ENCODE data around the gene SLC39A13.

The SLC39A13 gene

GRCh38 chr11:47414685-47415070 lies 6.3 kb downstream of the SLC39A13 start:
- no peak for DNase-seq (ENCODE audit: low read depth in 2 of 2)
- no peak overlapping the region for H3K4me3 ChIP-seq (replicated peaks in 1 of 2; ENCODE audit: low read depth in 2 of 2, low read length in 2 of 2)
- TF ChIP-seq CTCF (IDR thresholded peaks at IDR 0.05; ENCODE audit: low read depth, low read length), result no peak

DNA sequence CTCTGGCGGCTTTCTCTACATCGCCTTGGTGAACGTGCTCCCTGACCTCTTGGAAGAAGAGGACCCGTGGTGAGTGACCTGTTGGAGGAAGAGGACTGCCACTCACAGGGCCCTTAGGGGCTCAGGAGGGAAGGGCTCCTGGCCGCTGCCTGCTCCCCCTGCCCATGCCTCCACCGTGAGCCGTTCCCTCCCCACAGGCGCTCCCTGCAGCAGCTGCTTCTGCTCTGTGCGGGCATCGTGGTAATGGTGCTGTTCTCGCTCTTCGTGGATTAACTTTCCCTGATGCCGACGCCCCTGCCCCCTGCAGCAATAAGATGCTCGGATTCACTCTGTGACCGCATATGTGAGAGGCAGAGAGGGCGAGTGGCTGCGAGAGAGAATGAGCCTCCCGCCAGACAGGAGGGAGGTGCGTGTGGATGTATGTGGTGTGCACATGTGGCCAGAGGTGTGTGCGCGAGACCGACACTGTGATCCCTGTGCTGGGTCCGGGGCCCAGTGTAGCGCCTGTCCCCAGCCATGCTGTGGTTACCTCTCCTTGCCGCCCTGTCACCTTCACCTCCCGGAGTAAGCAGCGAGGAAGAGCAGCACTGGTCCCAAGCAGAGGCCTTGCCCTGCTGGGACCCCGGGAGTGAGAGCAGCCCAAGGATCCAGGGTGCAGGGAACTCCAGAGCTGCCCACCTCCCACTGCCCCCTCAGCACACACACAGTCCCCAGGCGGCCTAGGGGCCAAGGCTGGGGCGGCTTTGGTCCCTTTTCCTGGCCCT lies 6.9 kb downstream of the SLC39A13 start:
- no peak overlapping the region for H3K4me3 ChIP-seq (replicated peaks in 1 of 2; ENCODE audit: low read depth in 2 of 2, low read length in 2 of 2)
- no peak for DNase-seq (ENCODE audit: low read depth in 2 of 2)
- no peak for TF ChIP-seq CTCF (IDR thresholded peaks at IDR 0.05; ENCODE audit: low read depth, low read length)

DNA sequence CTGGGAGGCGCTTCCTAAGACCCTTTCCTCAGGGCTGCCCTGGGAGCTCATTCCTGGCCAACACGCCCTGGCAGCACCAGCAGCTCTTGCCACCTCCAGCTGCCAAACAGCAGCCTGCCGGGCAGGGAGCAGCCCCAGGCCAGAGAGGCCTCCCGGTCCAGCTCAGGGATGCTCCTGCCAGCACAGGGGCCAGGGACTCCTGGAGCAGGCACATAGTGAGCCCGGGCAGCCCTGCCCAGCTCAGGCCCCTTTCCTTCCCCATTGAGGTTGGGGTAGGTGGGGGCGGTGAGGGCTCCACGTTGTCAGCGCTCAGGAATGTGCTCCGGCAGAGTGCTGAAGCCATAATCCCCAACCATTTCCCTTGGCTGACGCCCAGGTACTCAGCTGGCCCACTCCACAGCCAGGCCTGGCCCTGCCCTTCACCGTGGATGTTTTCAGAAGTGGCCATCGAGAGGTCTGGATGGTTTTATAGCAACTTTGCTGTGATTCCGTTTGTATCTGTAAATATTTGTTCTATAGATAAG lies 7.6 kb downstream of the SLC39A13 start:
- H3K4me3 ChIP-seq (replicated peaks in 1 of 2; ENCODE audit: low read depth in 2 of 2, low read length in 2 of 2), result no peak overlapping the region
- peak; percentile 95 to 96 for DNase-seq (ENCODE audit: low read depth in 2 of 2)

DNA sequence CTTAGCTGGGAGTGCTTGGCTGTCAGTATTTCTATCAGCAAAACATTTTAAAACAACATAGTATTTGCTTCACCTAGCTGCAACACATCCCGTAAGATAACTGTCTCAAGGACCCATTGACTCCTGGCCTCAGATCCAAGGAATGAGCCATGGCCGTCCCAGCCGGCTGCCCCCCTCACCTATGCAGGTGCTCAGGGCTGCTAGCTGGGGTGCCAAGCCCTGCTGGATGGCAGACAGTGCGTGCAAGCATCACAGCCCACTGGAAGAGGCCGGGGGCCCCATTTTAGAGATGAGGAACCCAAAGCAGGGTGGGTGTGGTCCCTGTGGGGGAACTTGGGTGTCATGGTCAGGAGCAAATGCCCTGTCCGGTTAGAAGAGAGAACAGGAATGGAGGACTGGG lies 9.3 kb downstream of the SLC39A13 start:
- no peak overlapping the region for H3K4me3 ChIP-seq (replicated peaks in 1 of 2; ENCODE audit: low read depth in 2 of 2, low read length in 2 of 2)
- no peak for TF ChIP-seq CTCF (IDR thresholded peaks at IDR 0.05; ENCODE audit: low read depth, low read length)
- DNase-seq (ENCODE audit: low read depth in 2 of 2), result no peak

More for the DNA sequence above, 7.6 kb downstream of the SLC39A13 start:
- no peak for TF ChIP-seq CTCF (IDR thresholded peaks at IDR 0.05; ENCODE audit: low read depth, low read length)

DNA sequence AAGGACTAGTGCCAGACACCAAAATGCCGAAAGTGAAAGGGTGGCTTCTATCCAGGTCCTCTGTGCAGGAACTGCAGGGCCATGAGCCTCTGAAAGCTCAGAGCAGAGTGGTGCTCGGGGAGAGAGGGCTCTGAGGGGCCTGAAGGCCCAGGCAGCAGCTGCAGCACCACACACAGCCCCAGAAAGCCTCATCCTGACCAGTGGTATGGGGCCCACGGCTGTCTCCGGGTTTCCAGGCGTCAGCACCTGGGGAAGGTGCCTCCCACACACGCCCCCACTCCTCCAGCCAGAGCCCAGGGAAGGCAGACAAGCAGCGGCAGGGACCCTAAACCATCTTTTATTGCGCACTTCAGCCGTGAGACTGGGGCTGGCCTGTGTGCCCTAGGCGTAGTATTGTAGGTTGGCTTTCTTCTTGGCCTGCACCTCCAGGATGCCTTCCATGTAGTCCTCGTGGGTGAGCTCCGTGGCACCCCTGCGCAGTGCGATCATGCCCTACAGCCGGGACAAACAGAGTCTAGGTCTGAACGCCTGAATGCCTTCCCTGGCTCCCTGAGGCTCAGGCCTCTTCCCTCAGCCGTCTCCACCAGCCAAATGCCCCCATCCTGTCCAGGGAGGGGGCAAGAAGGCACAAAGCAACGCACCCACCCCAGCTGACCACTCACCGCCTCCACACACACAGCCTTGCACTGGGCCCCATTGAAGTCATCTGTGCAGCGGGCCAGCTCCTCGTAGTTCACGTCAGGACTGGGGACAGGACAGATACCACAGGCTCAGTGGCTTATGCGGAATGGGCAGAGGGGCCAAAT lies 10.3 kb downstream of the SLC39A13 start:
- no peak overlapping the region for H3K4me3 ChIP-seq (replicated peaks in 1 of 2; ENCODE audit: low read depth in 2 of 2, low read length in 2 of 2)
- DNase-seq (ENCODE audit: low read depth in 2 of 2), result no peak
- TF ChIP-seq CTCF (IDR thresholded peaks at IDR 0.05; ENCODE audit: low read depth, low read length), result no peak

GRCh38 chr11:47425611-47426010 lies 17.2 kb downstream of the SLC39A13 start:
- H3K4me3 ChIP-seq (replicated peaks in 1 of 2; ENCODE audit: low read depth in 2 of 2, low read length in 2 of 2), result peak overlapping the region; percentile 92 to 94
- no peak for TF ChIP-seq CTCF (IDR thresholded peaks at IDR 0.05; ENCODE audit: low read depth, low read length)
- no peak for DNase-seq (ENCODE audit: low read depth in 2 of 2)

All from cardiac fibroblast (primary cell).